HepG2 (cell line): ENCODE data around the gene MAN1C1. TPM values are rescaled to one million over a fixed set of nuclear protein-coding genes. Genes with fewer than 3 reads are reported as not detected.

Experiments
- ATAC-seq: fragments of 200-7000 bp; cut with Tn5 transposase; 3 replicates; pipeline ENCODE4 v1.9.1; 2020; ENCODE audit warnings: mild to moderate bottlenecking, moderate library complexity
- BruUV-seq: library from RNA; stranded (reverse); fragments of 400-500 nt; replicated peaks from 2 replicates; lab custom pipeline; 2021; lab: Mats Ljungman, UMichigan
- CTCF ChIA-PET: fragments of 300-600 bp; formaldehyde crosslinking; extraction: SDS; loops from one replicate; lab custom pipeline; 2021; ENCODE audit warnings: low total read pairs, inconsistent platforms, low intra/inter-chr PET ratio; lab: Yijun Ruan, JAX
- POLR2A ChIA-PET: fragments of 350-600 bp; sonication (Branson Sonifier 250); formaldehyde crosslinking; loops from one replicate; lab custom pipeline; 2020; ENCODE audit warnings: antibody characterized with exemption, inconsistent platforms; lab: Yijun Ruan, JAX
- DNase-seq: peaks from one replicate; pipeline ENCODE4 v3.0.0-alpha.2; 2015; ENCODE audit warnings: low spot score
- FAIRE-seq: peaks from 3 replicates; lab custom pipeline; 2011; peaks lifted over from hg19 to GRCh38; lab: Jason Lieb, UNC
- H2AFZ ChIP-seq: one replicate; pipeline ENCODE4 v1.6.1; 2011; ENCODE audit warnings: low read length, inconsistent platforms
- H3K27ac ChIP-seq: fragments of 300-600 bp; 3 replicates; pipeline ENCODE4 v1.8.0; 2011; ENCODE audit warnings: mixed run types, mild to moderate bottlenecking, mixed read lengths, low read length, inconsistent platforms; ENCODE audit not compliant: insufficient read depth; ENCODE audit errors: extremely low read length
- H3K27me3 ChIP-seq, 2 experiments: fragments of 200-600 bp in 1 of 2; 2 replicates in 1 of 2; 3 replicates in 1 of 2; pipeline versions ENCODE4 v1.6.0 to v1.8.0; 2011; ENCODE audit warnings: low read length in 2 of 2, mild to moderate bottlenecking in 2 of 2, moderate library complexity in 2 of 2, inconsistent platforms in 1 of 2; ENCODE audit not compliant: insufficient read depth in 2 of 2, control insufficient read depth in 1 of 2
- H3K36me3 ChIP-seq, 2 experiments: fragments of 200-600 bp in 1 of 2; replicated peaks in 1 of 2; 2 replicates in 1 of 2; 3 replicates in 1 of 2; pipeline versions ENCODE4 v1.5.1 to v1.8.0; 2011; ENCODE audit warnings: low read length in 2 of 2, inconsistent platforms in 1 of 2; ENCODE audit not compliant: insufficient read depth in 2 of 2, control insufficient read depth in 1 of 2
- H3K4me1 ChIP-seq: 2 replicates; pipeline ENCODE4 v1.5.1; 2012; ENCODE audit warnings: low read length, inconsistent platforms; ENCODE audit not compliant: insufficient read depth
- H3K4me2 ChIP-seq: 2 replicates; pipeline ENCODE4 v1.6.0; 2011; ENCODE audit warnings: low read depth, low read length, inconsistent platforms
- H3K4me3 ChIP-seq, 3 experiments: fragments of 200-600 bp in 1 of 3; sonication (generic), shearing (Covaris generic) in 1 of 3; replicated peaks in 1 of 3; 2 replicates each; pipeline ENCODE4 v1.5.1; 2011 to 2016; ENCODE audit warnings: low read length in 3 of 3, inconsistent platforms in 2 of 3, low read depth in 2 of 3, mild to moderate bottlenecking in 2 of 3, control low read depth in 1 of 3, mixed read lengths in 1 of 3; ENCODE audit not compliant: insufficient read depth in 1 of 3
- H3K79me2 ChIP-seq: one replicate; pipeline ENCODE4 v1.6.1; 2011; ENCODE audit warnings: low read length, inconsistent platforms; ENCODE audit not compliant: insufficient read depth
- H3K9ac ChIP-seq: 2 replicates; pipeline ENCODE4 v1.6.0; 2011; ENCODE audit warnings: mild to moderate bottlenecking, low read depth, low read length, inconsistent platforms; ENCODE audit not compliant: insufficient read depth
- H3K9me3 ChIP-seq: 2 replicates; pipeline ENCODE4 v1.5.1; 2012; ENCODE audit warnings: mild to moderate bottlenecking, low read length
- H4K20me1 ChIP-seq: 2 replicates; pipeline ENCODE4 v1.6.0; 2011; ENCODE audit warnings: inconsistent platforms, mild to moderate bottlenecking, low read length, moderate library complexity; ENCODE audit not compliant: insufficient read depth
- HNF1B ChIP-seq: sonication (generic); formaldehyde crosslinking; IDR thresholded peaks from 2 replicates; pipeline ENCODE4 v1.5.1; 2020; ENCODE audit warnings: mild to moderate bottlenecking, moderate library complexity, missing genetic modification reagents
- JUNB ChIP-seq: sonication (generic); formaldehyde crosslinking; IDR thresholded peaks from 2 replicates; pipeline ENCODE4 v1.8.0; 2022; ENCODE audit warnings: missing genetic modification reagents, mild to moderate bottlenecking, borderline replicate concordance
- KDM1A ChIP-seq: IDR thresholded peaks from 2 replicates; pipeline ENCODE4 v1.6.1; 2016; ENCODE audit warnings: missing compliant biosample characterization
- MEIS1 ChIP-seq: sonication (generic); formaldehyde crosslinking; IDR thresholded peaks from 2 replicates; pipeline ENCODE4 v1.9.0; 2021; ENCODE audit warnings: mild to moderate bottlenecking, missing genetic modification reagents, moderate library complexity, borderline replicate concordance
- SALL2 ChIP-seq: sonication (generic); formaldehyde crosslinking; IDR thresholded peaks from 2 replicates; pipeline ENCODE4 v1.8.1; 2023; ENCODE audit warnings: mild to moderate bottlenecking, missing genetic modification reagents, inconsistent platforms
- ZMYM3 ChIP-seq: sonication (generic); formaldehyde crosslinking; IDR thresholded peaks from 2 replicates; pipeline ENCODE4 v1.5.1; 2020; ENCODE audit warnings: mild to moderate bottlenecking, missing genetic modification reagents
- ZNF282 ChIP-seq: fragments of 450-650 bp; IDR thresholded peaks from 2 replicates; pipeline ENCODE4 v1.6.1; 2018; ENCODE audit not compliant: partially characterized antibody
- ZNF354B ChIP-seq: sonication (generic); formaldehyde crosslinking; IDR thresholded peaks from 2 replicates; pipeline ENCODE4 v1.8.0; 2022; ENCODE audit warnings: mild to moderate bottlenecking, missing genetic modification reagents
- ZNF616 ChIP-seq: sonication (generic); formaldehyde crosslinking; IDR thresholded peaks from 2 replicates; pipeline ENCODE4 v1.5.0; 2020; ENCODE audit warnings: low read depth, mild to moderate bottlenecking, missing genetic modification reagents
- ZNF816 ChIP-seq: sonication (generic); formaldehyde crosslinking; IDR thresholded peaks from 2 replicates; pipeline ENCODE4 v1.8.0; 2022; ENCODE audit warnings: missing genetic modification reagents, mild to moderate bottlenecking, borderline replicate concordance
- ZSCAN9 ChIP-seq: IDR thresholded peaks from 2 replicates; pipeline ENCODE4 v1.6.1; 2016; ENCODE audit warnings: borderline replicate concordance
- WGBS: methylation state at CpG from one replicate; pipeline ENCODE4 v1.1.6; 2017; ENCODE audit warnings: low lambda C conversion rate; 5-methylcytosine and 5-hydroxymethylcytosine counted together
- in situ Hi-C: cut with HindIII; loops from 2 replicates; pipeline ENCODE4 v1.10.0; 2017; ENCODE audit warnings: low pct_unique_long_range_greater_than_20kb; ENCODE audit not compliant: extremely low pct_ligation_motif_present
- intact Hi-C: fragments of 100-400 bp; cut with micrococcal nuclease; formaldehyde crosslinking; loops from one replicate; pipeline ENCODE4 v1.10.0; 2022; ENCODE audit not compliant: unreplicated experiment
- polyA plus RNA-seq, 8 experiments: library from polyadenylated mRNA; depleted of rRNA in 3 of 8; stranded (reverse) in 7 of 8; unstranded in 1 of 8; fragments of >200 nt; fragmentation: Illumina TruSeq in 4 of 8; extraction: Trizol in 4 of 8; gene quantifications; 2 replicates each; pipeline versions ENCODE4 v1.2.1 to v1.2.3, GENCODE V29; 2011 to 2016; ENCODE audit warnings: low read depth in 4 of 8, missing spikeins in 1 of 8, mixed read lengths in 1 of 8; ENCODE audit not compliant: insufficient read depth in 1 of 8
- total RNA-seq, 5 experiments: library from RNA; depleted of rRNA; stranded (reverse); fragments of >200 nt; fragmentation: Illumina TruSeq; extraction: Trizol; gene quantifications; 2 replicates each; pipeline ENCODE4 v1.2.3, GENCODE V29; 2016; ENCODE audit warnings: low read depth in 1 of 5

MAN1C1 gene
- total and polyA plus RNA-seq, 2 of the 13 experiments (the other 11 are each of a cell fraction or from before 2014, with no cell fraction given): 0.18 to 0.49 TPM

DNA sequence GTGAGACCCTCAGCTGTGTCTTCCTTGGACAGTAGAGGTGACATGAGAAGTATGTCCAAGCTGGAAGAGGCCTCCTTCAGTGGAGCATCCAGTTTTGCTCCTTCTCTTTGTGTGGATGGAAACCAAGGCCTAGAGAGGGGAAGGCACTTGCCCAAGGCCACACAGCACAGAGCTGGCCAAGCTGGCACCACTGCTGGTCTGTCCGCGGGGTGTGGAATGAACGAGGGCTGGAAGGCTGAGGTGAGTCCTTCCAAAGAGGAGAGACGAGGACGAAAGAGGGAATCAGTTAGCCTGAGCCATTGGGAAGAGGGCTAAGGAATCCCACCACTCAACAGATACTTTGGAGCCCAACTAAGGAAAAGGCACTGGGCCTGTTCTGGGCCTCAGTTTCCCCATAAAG lies 155.6 kb downstream of the MAN1C1 start (continued):
- no peak for TF ChIP-seq ZNF816 (CRISPR knock-in tag)
- no peak for TF ChIP-seq ZSCAN9 (CRISPR knock-in tag)
- TF ChIP-seq ZNF616 (CRISPR knock-in tag): 0 out of 2 replicates have a peak, but pooled peaks have one; percentile 45
- TF ChIP-seq HNF1B (CRISPR knock-in tag): 0 out of 2 replicates have a peak, but pooled peaks have one; percentile 10
- no peak for TF ChIP-seq JUNB (CRISPR knock-in tag)
- no peak for TF ChIP-seq ZNF282
- no peak for TF ChIP-seq MEIS1

DNA sequence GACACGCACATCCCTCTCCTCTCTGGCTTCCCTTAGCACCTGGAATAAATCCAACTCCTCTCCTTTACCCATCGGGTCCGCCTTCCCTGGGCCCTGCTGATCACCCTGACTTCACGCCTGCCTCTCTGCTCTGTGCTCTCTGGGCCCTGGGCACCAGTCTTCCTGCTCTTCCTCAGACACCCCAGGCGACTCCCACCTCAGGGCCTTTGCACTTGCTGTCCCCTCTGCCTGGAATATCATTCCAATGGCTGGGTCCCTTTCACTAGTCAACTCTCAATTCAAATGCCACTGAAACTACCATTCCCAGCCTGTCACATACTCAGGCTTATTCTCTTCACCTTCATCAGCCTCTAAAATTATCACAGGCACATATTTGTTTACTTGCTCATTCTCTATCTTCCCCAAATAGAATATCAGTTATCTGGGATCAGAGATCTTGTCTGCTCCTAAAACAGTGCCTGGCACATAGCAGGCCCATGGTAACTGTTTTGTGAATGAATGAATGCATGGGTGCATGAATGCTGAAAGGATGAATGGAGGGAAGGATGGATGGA lies 156.2 kb downstream of the MAN1C1 start:
- no peak for FAIRE-seq
- TF ChIP-seq ZMYM3 (CRISPR knock-in tag) (peak; percentile 73), KDM1A (CRISPR knock-in tag) (peak; percentile 75; the same call in 1 of the 2 replicates), ZNF354B (CRISPR knock-in tag) (no peak), SALL2 (CRISPR knock-in tag) (0 out of 2 replicates have a peak, but pooled peaks have one; percentile 43)
- TF ChIP-seq, all 625 proteins: peak for 3
- CTCF ChIA-PET: interaction anchor here (1.1 kb wide), 1 partner anchor 24 kb away, joined by 3 read pairs; no protein-coding TSS in a partner anchor
- Histone ChIP-seq H3K36me3 (no peaks in the 10 kb centered on the region), H4K20me1 (no peaks in the 10 kb centered on the region), H3K4me1 (peaks cover 63% of the 10 kb centered on the region), H3K27me3 (peaks cover 7 to 28% of the 10 kb centered on the region in 2 experiments), H3K9ac (no peak overlapping the region), H3K79me2 (no peaks in the 10 kb centered on the region), H3K4me2 (peak overlapping the region; percentile 93), H3K9me3 (no peaks in the 10 kb centered on the region), H2AFZ (no peak overlapping the region), H3K4me3 (no peak overlapping the region; a peak in 1 of 6 replicates), H3K27ac (no peak overlapping the region)
- in situ Hi-C loops (no loop called here), intact Hi-C loops (loop anchor here (10.0 kb wide), 1 partner anchor 78 kb away; no protein-coding TSS in a partner anchor)
- 18% methylated on average over 5 of the region's 5 CpGs for WGBS
- DNase-seq (no peak), ATAC-seq (no peak)
- POLR2A ChIA-PET: interaction anchor here (1.7 kb wide), 1 partner anchor 47 kb away, joined by 7 read pairs; the partner anchor contains the start of gene MTFR1L
- no TSS peak for BruUV-seq
